ENCODE results near the gene GAS7.

GAS7 gene

DNA sequence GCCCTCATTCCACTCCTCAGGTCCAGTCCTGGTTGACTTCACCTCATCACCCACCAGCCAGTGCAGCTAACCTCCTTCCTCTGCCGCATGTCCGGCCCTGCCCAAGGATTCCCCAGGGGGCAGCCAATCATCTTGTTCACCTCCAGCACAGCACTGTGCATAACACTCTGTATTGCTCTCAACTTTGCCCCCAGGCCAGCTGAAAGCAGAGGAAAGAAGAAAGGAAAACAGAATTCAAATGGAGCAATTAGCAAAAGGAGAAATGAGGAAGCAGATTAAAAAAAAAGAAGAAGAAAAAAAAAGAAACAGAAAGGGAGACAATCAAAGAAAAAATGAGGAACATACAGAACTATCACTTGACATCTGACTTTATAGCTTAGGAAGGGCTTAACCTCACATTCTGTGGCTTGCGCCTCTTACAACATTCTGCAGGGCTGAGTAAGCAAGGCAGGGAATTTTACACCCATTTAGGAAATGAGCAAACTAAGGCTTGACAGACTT is 26.1 kb downstream of the GAS7 start:
- Histone ChIP-seq H3K4me1 (ENCODE audit: insufficient read depth, low read length, severe bottlenecking) (no peaks in the 10 kb centered on the region), H3K4me3 (ENCODE audit: low read depth, low read length, poor library complexity, severe bottlenecking) (no peak overlapping the region), H3K36me3 (ENCODE audit: insufficient read depth, low read length) (no peaks in the 10 kb centered on the region), H3K9me3 (ENCODE audit: low read length) (no peaks in the 10 kb centered on the region), H3K79me2 (ENCODE audit: insufficient read depth, low read length) (no peaks in the 10 kb centered on the region), H4K20me1 (ENCODE audit: insufficient read depth, low read length) (no peaks in the 10 kb centered on the region), H3K9me2 (ENCODE audit: low read depth, low read length) (no peaks in the 10 kb centered on the region), H3K27me3 (ENCODE audit: insufficient read depth, low read length) (no peaks in the 10 kb centered on the region), H3K4me2 (ENCODE audit: low read length) (no peak overlapping the region), H3K9ac (ENCODE audit: low read length) (no peak overlapping the region), H2AFZ (ENCODE audit: low read length) (no peak overlapping the region), H3F3A (ENCODE audit: insufficient read depth, low read length) (no peaks in the 10 kb centered on the region), H3K27ac (ENCODE audit: low read depth, low read length, poor library complexity, severe bottlenecking) (no peak overlapping the region)
- TF ChIP-seq, protein P1, sequence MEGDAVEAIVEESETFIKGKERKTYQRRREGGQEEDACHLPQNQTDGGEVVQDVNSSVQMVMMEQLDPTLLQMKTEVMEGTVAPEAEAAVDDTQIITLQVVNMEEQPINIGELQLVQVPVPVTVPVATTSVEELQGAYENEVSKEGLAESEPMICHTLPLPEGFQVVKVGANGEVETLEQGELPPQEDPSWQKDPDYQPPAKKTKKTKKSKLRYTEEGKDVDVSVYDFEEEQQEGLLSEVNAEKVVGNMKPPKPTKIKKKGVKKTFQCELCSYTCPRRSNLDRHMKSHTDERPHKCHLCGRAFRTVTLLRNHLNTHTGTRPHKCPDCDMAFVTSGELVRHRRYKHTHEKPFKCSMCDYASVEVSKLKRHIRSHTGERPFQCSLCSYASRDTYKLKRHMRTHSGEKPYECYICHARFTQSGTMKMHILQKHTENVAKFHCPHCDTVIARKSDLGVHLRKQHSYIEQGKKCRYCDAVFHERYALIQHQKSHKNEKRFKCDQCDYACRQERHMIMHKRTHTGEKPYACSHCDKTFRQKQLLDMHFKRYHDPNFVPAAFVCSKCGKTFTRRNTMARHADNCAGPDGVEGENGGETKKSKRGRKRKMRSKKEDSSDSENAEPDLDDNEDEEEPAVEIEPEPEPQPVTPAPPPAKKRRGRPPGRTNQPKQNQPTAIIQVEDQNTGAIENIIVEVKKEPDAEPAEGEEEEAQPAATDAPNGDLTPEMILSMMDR (IDR thresholded peaks at IDR 0.05; ENCODE audit: low read length) = no peak
- no peak for TF ChIP-seq EZH2 (IDR thresholded peaks at IDR 0.05; ENCODE audit: borderline replicate concordance, low read length)

DNA sequence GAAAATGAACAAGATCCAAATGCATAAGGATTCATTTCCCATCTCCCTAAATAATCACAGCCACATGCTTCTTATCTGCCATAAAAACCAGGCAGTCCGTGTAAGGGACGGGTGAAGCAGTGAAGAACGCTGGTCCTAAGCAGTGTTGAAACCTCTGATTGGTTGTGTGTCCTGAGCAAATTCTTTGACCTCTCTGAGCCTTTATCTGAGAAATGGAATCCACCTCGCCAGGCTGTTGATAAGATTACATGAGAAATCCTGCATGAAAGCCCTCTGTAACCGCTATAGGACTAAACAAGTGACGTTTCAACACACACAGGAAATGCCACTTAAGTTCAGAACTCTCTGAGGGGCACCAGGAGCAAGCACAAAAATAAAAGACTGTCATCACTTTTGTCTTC is 26.8 kb downstream of the GAS7 start:
- Histone ChIP-seq H3K4me1 (ENCODE audit: insufficient read depth, low read length, severe bottlenecking) (no peaks in the 10 kb centered on the region), H3K9me3 (ENCODE audit: low read length) (no peaks in the 10 kb centered on the region), H3K4me2 (ENCODE audit: low read length) (no peak overlapping the region), H3K79me2 (ENCODE audit: insufficient read depth, low read length) (no peaks in the 10 kb centered on the region), H3F3A (ENCODE audit: insufficient read depth, low read length) (no peaks in the 10 kb centered on the region), H4K20me1 (ENCODE audit: insufficient read depth, low read length) (no peaks in the 10 kb centered on the region), H3K36me3 (ENCODE audit: insufficient read depth, low read length) (no peaks in the 10 kb centered on the region), H3K9ac (ENCODE audit: low read length) (no peak overlapping the region), H3K9me2 (ENCODE audit: low read depth, low read length) (no peaks in the 10 kb centered on the region), H3K4me3 (ENCODE audit: low read depth, low read length, poor library complexity, severe bottlenecking) (no peak overlapping the region), H3K27ac (ENCODE audit: low read depth, low read length, poor library complexity, severe bottlenecking) (no peak overlapping the region), H3K27me3 (ENCODE audit: insufficient read depth, low read length) (no peaks in the 10 kb centered on the region), H2AFZ (ENCODE audit: low read length) (no peak overlapping the region)
- TF ChIP-seq EZH2 (IDR thresholded peaks at IDR 0.05; ENCODE audit: borderline replicate concordance, low read length) = no peak
- TF ChIP-seq, protein P1 (IDR thresholded peaks at IDR 0.05; ENCODE audit: low read length) = no peak

DNA sequence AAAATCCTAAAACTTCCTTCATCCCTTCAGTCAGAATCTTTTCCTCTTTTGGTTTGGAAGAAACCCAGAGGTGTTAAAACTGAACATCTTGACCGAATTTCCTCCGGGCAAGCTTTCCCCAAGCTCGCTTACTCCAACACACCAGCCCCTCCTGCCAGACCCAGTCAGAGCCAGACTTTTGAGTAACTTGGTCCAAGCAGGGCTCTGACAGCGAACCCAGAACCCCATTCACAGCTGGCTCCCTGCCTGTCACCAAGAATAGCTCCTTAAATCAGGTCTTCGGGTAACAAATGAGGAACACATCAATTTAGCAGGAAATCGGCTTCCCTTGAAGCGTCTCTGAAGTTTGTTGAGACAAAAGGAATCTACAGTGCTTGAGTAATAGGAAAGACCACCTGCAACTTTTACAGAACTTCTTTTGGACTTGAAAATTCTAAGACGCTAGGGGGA is 27.3 kb downstream of the GAS7 start:
- Histone ChIP-seq H3K9ac (ENCODE audit: low read length) (no peak overlapping the region), H3K79me2 (ENCODE audit: insufficient read depth, low read length) (no peaks in the 10 kb centered on the region), H3F3A (ENCODE audit: insufficient read depth, low read length) (no peaks in the 10 kb centered on the region), H2AFZ (ENCODE audit: low read length) (no peak overlapping the region), H3K4me2 (ENCODE audit: low read length) (no peak overlapping the region), H3K27ac (ENCODE audit: low read depth, low read length, poor library complexity, severe bottlenecking) (no peak overlapping the region), H3K9me2 (ENCODE audit: low read depth, low read length) (no peaks in the 10 kb centered on the region), H3K27me3 (ENCODE audit: insufficient read depth, low read length) (no peaks in the 10 kb centered on the region), H3K4me3 (ENCODE audit: low read depth, low read length, poor library complexity, severe bottlenecking) (no peak overlapping the region), H3K4me1 (ENCODE audit: insufficient read depth, low read length, severe bottlenecking) (no peaks in the 10 kb centered on the region), H4K20me1 (ENCODE audit: insufficient read depth, low read length) (no peaks in the 10 kb centered on the region), H3K36me3 (ENCODE audit: insufficient read depth, low read length) (no peaks in the 10 kb centered on the region), H3K9me3 (ENCODE audit: low read length) (no peaks in the 10 kb centered on the region)
- TF ChIP-seq, protein P1 (IDR thresholded peaks at IDR 0.05; ENCODE audit: low read length) = no peak
